Activated T-cell treated with anti-CD3 and anti-CD28 coated beads for 24 hours (primary cell): ENCODE measurements around the gene FCN1.
A peak's percentile ranks its signal among the peaks of the same experiment; 100 is the strongest.
"Not testable (repeated sequence)": the region's sequence is repeated elsewhere in the genome, so short reads cannot be mapped to it uniquely, and the experiment has no call there.

Source experiments
- DNase-seq: peaks from one replicate; pipeline ENCODE4 v3.0.0-alpha.2; 2020; ENCODE audit warnings: low read depth

The FCN1 gene

DNA sequence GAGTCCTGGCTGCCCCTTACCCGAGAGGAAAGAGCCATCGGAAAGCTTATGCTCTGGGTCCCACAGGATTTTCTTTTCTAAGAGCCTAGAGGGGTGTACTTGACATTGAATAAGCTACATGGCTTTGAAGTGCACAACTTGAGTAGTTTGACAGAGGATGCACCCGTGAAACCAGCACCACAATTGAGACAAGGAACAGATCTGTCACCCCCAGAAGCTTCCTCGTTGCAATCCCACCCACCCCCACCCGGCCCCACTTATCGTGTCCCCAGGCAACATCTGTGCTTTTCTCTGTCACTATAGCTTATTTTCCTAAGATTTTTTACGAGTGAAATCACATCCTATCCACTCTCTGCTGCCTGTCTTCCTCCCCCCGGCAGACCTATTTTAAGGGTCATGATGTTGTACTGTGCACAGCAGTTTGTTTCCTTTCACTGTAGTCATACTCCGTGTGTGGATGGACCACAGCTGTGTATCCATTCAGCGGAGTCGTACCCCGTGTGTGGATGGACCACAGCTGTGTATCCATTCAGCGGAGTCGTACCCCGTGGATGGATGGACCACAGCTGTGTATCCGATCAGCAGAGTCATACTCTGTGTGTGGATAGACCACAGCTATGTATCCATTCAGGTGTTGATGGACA is 45.9 kb downstream of the FCN1 start:
- no peak for DNase-seq

DNA sequence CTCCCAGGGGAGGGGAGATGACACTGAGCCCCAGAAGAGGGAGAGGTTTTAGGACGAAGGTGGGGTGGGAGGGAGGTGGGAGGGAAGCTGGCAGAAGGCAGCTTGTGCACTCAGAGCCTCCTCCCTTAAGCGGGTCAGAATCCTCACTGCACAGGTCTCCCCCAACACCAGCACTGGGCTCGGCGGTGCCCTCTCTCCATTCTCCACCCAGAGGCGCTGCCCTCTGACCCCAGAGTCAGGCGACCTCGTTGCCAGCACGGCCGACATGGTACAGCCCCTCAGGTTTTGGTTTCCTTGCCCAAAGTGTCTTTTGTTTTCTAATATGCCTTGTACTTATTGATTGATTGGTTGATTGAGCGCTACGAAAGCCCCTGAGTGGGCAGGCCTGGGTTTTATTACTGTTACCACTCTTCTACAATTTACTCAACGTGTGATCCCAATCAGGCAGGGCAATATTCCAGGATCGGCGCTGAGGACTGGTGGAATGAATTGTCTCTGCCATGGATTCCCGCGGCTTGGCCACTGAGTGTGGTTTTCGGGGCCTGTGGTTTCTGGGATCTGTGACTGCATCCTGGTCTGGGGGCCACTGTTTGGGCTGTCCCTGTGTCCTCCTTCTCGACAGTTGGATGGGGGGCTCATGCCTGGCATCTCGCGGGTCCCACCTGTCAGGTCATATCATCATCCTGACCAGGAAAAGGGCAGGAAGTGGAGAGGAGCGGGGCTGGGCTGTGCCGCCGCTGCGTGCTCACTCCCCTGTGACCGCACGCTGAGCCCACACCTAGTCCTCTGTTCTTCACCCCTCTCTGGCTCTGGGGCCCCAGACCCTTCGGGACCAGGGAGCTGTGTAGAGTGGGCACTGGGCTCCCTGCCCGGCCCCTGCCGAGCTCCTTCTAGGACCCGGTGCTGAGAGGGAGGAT is 46.7 kb downstream of the FCN1 start:
- DNase-seq = no peak

DNA sequence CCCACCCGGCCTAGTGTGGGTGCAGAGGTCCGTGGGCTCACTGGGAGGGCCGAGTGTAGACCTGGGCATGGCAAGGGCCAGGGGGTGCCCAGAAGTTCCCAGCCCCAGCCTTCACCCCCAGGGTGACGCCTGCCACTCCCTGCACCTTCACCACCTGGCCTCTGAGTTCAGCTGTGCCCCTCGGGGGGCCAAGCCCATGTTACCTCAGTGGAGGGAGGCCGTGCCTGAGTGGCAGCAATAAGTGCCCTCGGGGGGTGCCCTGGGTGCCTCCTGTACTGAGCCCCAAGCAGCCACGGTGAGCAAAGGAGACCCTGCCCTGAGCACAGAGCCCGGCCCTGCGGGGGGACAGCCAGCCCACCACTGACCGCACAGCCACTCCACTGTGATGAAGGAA is 47.4 kb downstream of the FCN1 start:
- DNase-seq = no peak

- no peak for DNase-seq
Observed at GRCh38 chr9:134869554-134870300, 48.0 kb downstream of the FCN1 start.

DNA sequence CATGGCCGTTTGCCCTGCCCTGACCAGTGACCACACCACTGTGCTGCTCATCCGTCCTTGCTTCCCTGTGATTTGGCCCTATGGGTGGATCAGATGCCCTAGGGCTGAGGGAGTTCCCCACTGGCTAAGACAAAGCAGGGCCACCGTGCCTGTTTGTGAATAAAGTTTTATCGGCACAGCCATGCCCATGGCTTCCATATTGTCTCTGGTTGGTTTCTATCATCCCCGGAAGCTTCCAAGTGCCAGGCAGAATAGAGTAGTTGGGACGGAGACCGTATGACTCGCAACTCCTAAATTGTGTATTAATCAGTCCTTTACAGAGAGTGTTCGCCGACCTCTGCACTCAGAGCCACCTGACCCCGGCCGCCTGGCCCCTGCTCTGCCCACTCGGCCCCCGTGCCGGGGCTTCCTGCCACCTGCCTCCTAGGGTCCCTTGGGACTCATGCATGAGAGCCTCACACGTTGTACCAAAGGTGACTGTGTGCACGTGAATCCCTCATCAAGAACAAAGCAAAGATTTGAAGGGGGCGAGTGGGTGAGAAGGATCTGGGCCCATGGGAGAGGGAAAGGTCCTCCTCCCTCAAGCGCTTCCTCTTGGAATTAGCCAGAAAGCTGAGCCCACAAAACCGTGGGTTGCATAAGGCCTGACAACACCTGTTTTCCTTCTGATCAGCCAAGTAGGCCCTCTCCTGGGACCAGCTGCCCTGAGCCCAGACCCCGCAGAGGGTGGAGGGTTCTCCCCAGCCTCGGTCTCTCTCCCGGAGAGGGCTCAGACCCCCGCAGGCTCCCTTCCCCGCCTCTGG is 48.8 kb downstream of the FCN1 start:
- no peak for DNase-seq

DNA sequence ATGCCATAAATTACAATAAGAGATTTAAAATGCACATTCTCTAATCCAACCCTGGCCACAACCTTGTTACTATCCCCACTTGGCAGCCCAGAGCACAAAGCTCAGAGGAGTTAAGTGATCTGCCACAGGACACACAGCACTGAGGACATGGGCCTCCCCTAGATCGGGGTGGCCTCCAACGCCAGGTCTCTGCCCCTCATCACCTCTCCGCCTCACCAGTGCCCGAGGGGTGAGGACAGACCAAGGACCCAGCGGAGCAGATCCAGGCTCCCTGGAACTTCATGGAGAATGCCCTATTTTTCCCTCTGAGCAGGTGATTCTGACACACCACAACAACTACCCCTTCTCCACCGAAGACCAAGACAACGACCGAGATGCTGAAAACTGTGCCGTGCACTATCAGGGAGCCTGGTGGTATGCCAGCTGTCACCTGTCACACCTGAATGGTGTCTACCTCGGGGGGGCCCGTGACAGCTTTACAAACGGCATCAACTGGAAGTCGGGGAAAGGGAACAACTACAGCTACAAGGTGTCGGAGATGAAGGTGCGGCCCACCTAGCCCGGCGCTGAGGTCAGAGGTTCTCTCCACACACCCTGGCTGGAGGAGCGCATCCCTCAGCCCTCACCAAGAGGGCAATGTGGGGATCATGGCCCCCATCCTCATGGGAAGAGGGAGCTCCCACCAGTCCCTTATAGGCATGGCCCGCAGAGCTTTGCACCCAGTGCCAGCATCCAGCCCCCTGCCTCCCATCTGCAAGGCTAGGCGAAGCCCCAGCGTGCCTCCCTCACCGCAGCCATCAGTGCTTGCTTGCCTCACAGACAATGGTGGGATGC is 49.6 kb downstream of the FCN1 start:
- no peak for DNase-seq

GRCh38 chr9:134864821-134865190 is 52.9 kb downstream of the FCN1 start:
- DNase-seq = no peak

GRCh38 chr9:134863941-134864820 is 53.5 kb downstream of the FCN1 start:
- no peak for DNase-seq

- no peak for DNase-seq
Observed at GRCh38 chr9:134863306-134863902, 54.3 kb downstream of the FCN1 start.

DNA sequence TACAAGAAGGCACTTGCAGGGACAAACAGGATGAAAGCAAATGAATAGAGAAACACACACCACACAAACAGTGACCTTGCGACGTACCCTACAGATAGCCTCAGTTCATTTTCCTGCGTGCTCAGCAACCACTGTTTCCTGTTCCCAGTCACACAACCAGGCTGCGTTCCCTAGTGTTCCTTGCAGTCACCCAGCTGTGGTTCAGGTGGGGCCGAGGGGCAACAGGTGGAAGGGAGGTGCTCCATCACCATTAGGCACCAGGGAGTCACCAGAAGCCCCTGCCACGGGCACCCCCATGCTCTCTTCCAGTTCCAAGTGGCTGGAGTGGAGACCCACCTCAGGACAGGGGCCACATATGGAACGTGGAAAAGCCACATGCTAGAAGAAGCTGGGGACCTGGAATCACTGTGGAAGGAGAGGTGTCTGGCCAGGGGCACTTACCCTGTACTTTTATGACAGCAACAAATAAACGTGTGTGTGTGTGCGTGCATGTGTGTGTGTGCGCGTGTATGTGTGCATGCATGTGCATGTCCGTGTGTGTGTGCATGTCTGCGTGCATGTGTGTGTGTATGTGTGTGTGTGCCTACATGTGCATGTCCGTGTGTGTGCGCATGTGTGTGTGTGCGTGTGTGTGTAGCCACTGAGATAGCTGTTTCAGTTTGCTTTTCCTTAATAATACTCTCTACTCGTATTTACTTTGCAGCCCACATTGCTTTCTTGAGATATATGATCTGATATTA is 55.9 kb downstream of the FCN1 start:
- DNase-seq = no peak

DNA sequence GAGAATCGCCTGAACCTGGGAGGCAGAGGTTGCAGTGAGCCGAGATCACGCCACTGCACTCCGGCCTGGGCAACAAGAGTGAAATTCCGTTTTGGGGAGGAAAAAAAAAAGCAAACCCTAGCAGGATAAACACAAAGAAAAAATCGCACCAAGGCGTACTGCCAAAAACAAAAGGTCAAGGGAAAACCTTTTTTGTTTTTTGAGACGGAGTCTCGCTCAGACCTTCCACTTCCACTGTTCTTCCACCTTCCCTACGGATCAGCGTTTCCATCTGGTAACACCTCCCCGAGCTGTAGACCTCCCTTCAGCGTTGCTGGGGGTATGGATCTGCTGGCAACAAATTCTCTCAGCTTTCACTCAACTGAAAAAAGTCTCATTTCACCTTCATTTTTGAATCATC is 57.2 kb downstream of the FCN1 start:
- DNase-seq = no peak

DNA sequence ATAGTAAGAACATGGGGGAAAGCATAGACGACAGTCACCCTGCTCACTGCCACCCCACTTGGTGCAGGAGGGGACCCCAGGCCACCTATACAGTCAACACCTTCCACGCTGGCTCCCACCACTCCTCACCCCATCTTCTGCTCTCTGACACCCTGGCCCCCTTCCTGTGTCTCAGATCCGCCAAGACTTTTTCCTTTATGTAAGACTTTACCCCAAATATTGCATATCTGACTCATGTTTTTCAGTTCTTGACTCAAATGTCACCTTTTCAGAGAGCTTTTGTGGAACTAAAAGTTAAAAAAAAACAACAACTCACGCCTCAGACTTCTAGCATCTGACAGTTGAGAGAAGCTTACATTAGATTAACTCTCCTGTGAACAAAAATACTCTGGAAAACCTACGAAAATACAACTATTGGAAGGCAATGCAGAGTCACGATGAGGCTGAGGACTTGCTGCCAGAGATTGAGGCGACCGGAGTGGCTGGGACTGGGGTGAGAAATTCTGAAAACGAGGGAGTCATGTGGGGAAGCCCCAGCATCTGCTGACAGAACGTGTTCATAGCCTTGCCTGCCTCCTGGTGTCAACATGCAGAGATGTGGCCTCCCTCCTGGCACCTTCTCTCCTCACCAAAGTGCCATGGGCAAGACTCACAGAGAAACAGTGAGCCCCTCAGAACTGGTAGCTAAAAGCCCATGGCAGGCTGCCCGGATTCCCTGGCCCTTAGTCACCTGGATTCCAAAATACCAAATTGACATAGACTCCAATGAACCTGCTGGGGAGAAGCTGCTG is 59.5 kb downstream of the FCN1 start:
- DNase-seq = peak; percentile 18

- DNase-seq = not testable (repeated sequence)
Observed at GRCh38 chr9:134857451-134857850, 60.3 kb downstream of the FCN1 start.

DNA sequence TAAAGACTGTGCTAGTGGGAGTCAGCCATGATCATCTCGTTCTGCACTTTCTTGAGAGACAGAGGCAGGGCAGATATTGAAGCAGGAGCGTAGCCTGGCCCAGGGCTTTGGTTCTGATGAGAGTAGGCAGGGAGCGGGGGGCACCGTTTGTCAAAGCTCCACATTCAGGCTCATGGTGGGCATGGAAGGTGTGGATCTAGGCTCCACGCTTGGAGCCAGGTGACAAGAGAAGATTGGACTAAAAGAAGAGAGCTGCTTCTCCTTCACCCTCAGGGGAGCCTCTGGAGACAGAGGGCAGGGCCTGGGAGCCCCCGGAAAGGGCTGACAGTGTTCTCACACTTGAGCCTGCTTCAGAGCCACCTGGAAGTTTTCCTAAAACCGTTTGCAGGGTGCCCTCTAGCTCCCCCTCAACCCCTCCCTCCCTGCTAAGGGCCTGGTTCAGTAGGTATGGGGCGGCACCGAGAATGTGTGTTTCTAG is 61.8 kb downstream of the FCN1 start:
- DNase-seq = no peak
